ENCODE results near the gene ADRA2A. TPM values are rescaled to one million over a fixed set of nuclear protein-coding genes. Genes with fewer than 3 reads are reported as not detected.

The ADRA2A gene
- 1.8 TPM for polyA plus RNA-seq (2013, experiment 1 of 2)
- 2.0 TPM for polyA plus RNA-seq (2013, experiment 2 of 2)

- H3K9me3 ChIP-seq (ENCODE audit: insufficient read depth, low read depth, low read length), result no peaks in the 10 kb centered on the region
- no peaks in the 10 kb centered on the region for H3K36me3 ChIP-seq (ENCODE audit: insufficient read depth, low read length)
- no peaks in the 10 kb centered on the region for H3K4me1 ChIP-seq (ENCODE audit: insufficient read depth, low read length)
- H3K9ac ChIP-seq (ENCODE audit: low read depth, low read length), result peak within 1 kb of the TSS; percentile 42
- no peak within 1 kb of the TSS for H3K27ac ChIP-seq (ENCODE audit: low read depth, low read length)
- H3K4me3 ChIP-seq (ENCODE audit: low read length), result peak within 1 kb of the TSS; percentile 53
- peaks cover 76% of the 10 kb centered on the region for H3K27me3 ChIP-seq (ENCODE audit: insufficient read depth, low read length)
- under 1% methylated on average over 79 of the region's 79 CpGs for WGBS
Observed at GRCh38 chr10:111076682-111077478, at the start of gene ADRA2A. TSS of gene ADRA2A (plus strand) at chr10:111077029. CDS start at chr10:111077997, 968 bp downstream.

GRCh38 chr10:111030042-111030750 is 46.6 kb upstream of the ADRA2A start:
- WGBS, result 94% methylated on average over 9 of the region's 9 CpGs

GRCh38 chr10:111034598-111035310 is 42.1 kb upstream of the ADRA2A start:
- H3K27ac ChIP-seq (ENCODE audit: low read depth, low read length), result no peak overlapping the region
- peaks cover 23% of the 10 kb centered on the region for H3K9me3 ChIP-seq (ENCODE audit: insufficient read depth, low read depth, low read length)
- no peaks in the 10 kb centered on the region for H3K27me3 ChIP-seq (ENCODE audit: insufficient read depth, low read length)
- no peak overlapping the region for H3K4me3 ChIP-seq (ENCODE audit: low read length)
- H3K9ac ChIP-seq (ENCODE audit: low read depth, low read length), result no peak overlapping the region
- H3K4me1 ChIP-seq (ENCODE audit: insufficient read depth, low read length), result no peaks in the 10 kb centered on the region
- 0 out of 2 replicates have a peak, but pooled peaks cover 6% of the 10 kb centered on the region for H3K36me3 ChIP-seq (ENCODE audit: insufficient read depth, low read length)
- WGBS, result 97% methylated on average over 2 of the region's 2 CpGs

More at GRCh38 chr10:111030042-111030750, 46.6 kb upstream of the ADRA2A start:
- no peak overlapping the region for H3K4me3 ChIP-seq (ENCODE audit: low read length)
- 0 out of 2 replicates have a peak, but pooled peaks cover 6% of the 10 kb centered on the region for H3K36me3 ChIP-seq (ENCODE audit: insufficient read depth, low read length)
- no peak overlapping the region for H3K27ac ChIP-seq (ENCODE audit: low read depth, low read length)
- no peak overlapping the region for H3K9ac ChIP-seq (ENCODE audit: low read depth, low read length)
- no peaks in the 10 kb centered on the region for H3K27me3 ChIP-seq (ENCODE audit: insufficient read depth, low read length)
- 0 out of 2 replicates have a peak, but pooled peaks cover 8% of the 10 kb centered on the region for H3K9me3 ChIP-seq (ENCODE audit: insufficient read depth, low read depth, low read length)
- no peaks in the 10 kb centered on the region for H3K4me1 ChIP-seq (ENCODE audit: insufficient read depth, low read length)

- Histone ChIP-seq H3K4me1 (ENCODE audit: insufficient read depth, low read length) (no peaks in the 10 kb centered on the region), H3K27ac (ENCODE audit: low read depth, low read length) (no peak overlapping the region), H3K9ac (ENCODE audit: low read depth, low read length) (no peak overlapping the region), H3K4me3 (ENCODE audit: low read length) (no peak overlapping the region), H3K27me3 (ENCODE audit: insufficient read depth, low read length) (no peaks in the 10 kb centered on the region), H3K36me3 (ENCODE audit: insufficient read depth, low read length) (0 out of 2 replicates have a peak, but pooled peaks cover 6% of the 10 kb centered on the region), H3K9me3 (ENCODE audit: insufficient read depth, low read depth, low read length) (peaks cover 28% of the 10 kb centered on the region)
Observed at GRCh38 chr10:111035542-111035941, 41.3 kb upstream of the ADRA2A start.

GRCh38 chr10:111037858-111038257 is 39.0 kb upstream of the ADRA2A start:
- Histone ChIP-seq H3K27me3 (ENCODE audit: insufficient read depth, low read length) (no peaks in the 10 kb centered on the region), H3K9me3 (ENCODE audit: insufficient read depth, low read depth, low read length) (peaks cover 49% of the 10 kb centered on the region), H3K9ac (ENCODE audit: low read depth, low read length) (no peak overlapping the region), H3K4me1 (ENCODE audit: insufficient read depth, low read length) (no peaks in the 10 kb centered on the region), H3K4me3 (ENCODE audit: low read length) (no peak overlapping the region), H3K27ac (ENCODE audit: low read depth, low read length) (no peak overlapping the region), H3K36me3 (ENCODE audit: insufficient read depth, low read length) (no peaks in the 10 kb centered on the region)

- Histone ChIP-seq H3K27me3 (ENCODE audit: insufficient read depth, low read length) (no peaks in the 10 kb centered on the region), H3K4me3 (ENCODE audit: low read length) (no peak overlapping the region), H3K36me3 (ENCODE audit: insufficient read depth, low read length) (no peaks in the 10 kb centered on the region), H3K9ac (ENCODE audit: low read depth, low read length) (no peak overlapping the region), H3K9me3 (ENCODE audit: insufficient read depth, low read depth, low read length) (peaks cover 49% of the 10 kb centered on the region), H3K27ac (ENCODE audit: low read depth, low read length) (no peak overlapping the region), H3K4me1 (ENCODE audit: insufficient read depth, low read length) (no peaks in the 10 kb centered on the region)
- 97% methylated on average over 2 of the region's 2 CpGs for WGBS
Observed at GRCh38 chr10:111039522-111039921, 37.3 kb upstream of the ADRA2A start.

GRCh38 chr10:111057006-111057405 is 19.8 kb upstream of the ADRA2A start:
- no peak overlapping the region for H3K9ac ChIP-seq (ENCODE audit: low read depth, low read length)
- no peak overlapping the region for H3K27ac ChIP-seq (ENCODE audit: low read depth, low read length)
- H3K4me3 ChIP-seq (ENCODE audit: low read length), result no peak overlapping the region
- no CpG with 5 or more reads among the region's 1 CpG for WGBS
- H3K36me3 ChIP-seq (ENCODE audit: insufficient read depth, low read length), result no peaks in the 10 kb centered on the region
- H3K27me3 ChIP-seq (ENCODE audit: insufficient read depth, low read length), result no peaks in the 10 kb centered on the region
- H3K4me1 ChIP-seq (ENCODE audit: insufficient read depth, low read length), result no peaks in the 10 kb centered on the region
- H3K9me3 ChIP-seq (ENCODE audit: insufficient read depth, low read depth, low read length), result peaks cover 20% of the 10 kb centered on the region

GRCh38 chr10:111063471-111063870 is 13.4 kb upstream of the ADRA2A start:
- H3K9me3 ChIP-seq (ENCODE audit: insufficient read depth, low read depth, low read length), result no peaks in the 10 kb centered on the region
- WGBS, result 90% methylated on average over 1 of the region's 2 CpGs

GRCh38 chr10:111072232-111072631 is 4.6 kb upstream of the ADRA2A start:
- Histone ChIP-seq H3K27ac (ENCODE audit: low read depth, low read length) (no peak overlapping the region), H3K4me1 (ENCODE audit: insufficient read depth, low read length) (no peaks in the 10 kb centered on the region), H3K36me3 (ENCODE audit: insufficient read depth, low read length) (no peaks in the 10 kb centered on the region), H3K9ac (ENCODE audit: low read depth, low read length) (no peak overlapping the region), H3K9me3 (ENCODE audit: insufficient read depth, low read depth, low read length) (no peaks in the 10 kb centered on the region), H3K27me3 (ENCODE audit: insufficient read depth, low read length) (peaks cover 36% of the 10 kb centered on the region), H3K4me3 (ENCODE audit: low read length) (no peak overlapping the region)
- WGBS, result 94% methylated on average over 3 of the region's 3 CpGs

More at GRCh38 chr10:111063471-111063870, 13.4 kb upstream of the ADRA2A start:
- no peaks in the 10 kb centered on the region for H3K36me3 ChIP-seq (ENCODE audit: insufficient read depth, low read length)
- no peaks in the 10 kb centered on the region for H3K4me1 ChIP-seq (ENCODE audit: insufficient read depth, low read length)
- no peaks in the 10 kb centered on the region for H3K27me3 ChIP-seq (ENCODE audit: insufficient read depth, low read length)
- no peak overlapping the region for H3K4me3 ChIP-seq (ENCODE audit: low read length)
- H3K9ac ChIP-seq (ENCODE audit: low read depth, low read length), result no peak overlapping the region
- no peak overlapping the region for H3K27ac ChIP-seq (ENCODE audit: low read depth, low read length)

GRCh38 chr10:111075577-111076185 is 1.1 kb upstream of the ADRA2A start:
- Histone ChIP-seq H3K9ac (ENCODE audit: low read depth, low read length) (no peak overlapping the region), H3K36me3 (ENCODE audit: insufficient read depth, low read length) (no peaks in the 10 kb centered on the region), H3K4me3 (ENCODE audit: low read length) (peak overlapping the region; percentile 53), H3K27ac (ENCODE audit: low read depth, low read length) (no peak overlapping the region), H3K4me1 (ENCODE audit: insufficient read depth, low read length) (no peaks in the 10 kb centered on the region), H3K27me3 (ENCODE audit: insufficient read depth, low read length) (peaks cover 70% of the 10 kb centered on the region), H3K9me3 (ENCODE audit: insufficient read depth, low read depth, low read length) (no peaks in the 10 kb centered on the region)
- WGBS, result 52% methylated on average over 17 of the region's 18 CpGs
